Neuronal stem cell (in vitro differentiated cells): ENCODE measurements around the gene RDH16.
A peak's percentile ranks its signal among the peaks of the same experiment; 100 is the strongest.

ENCODE experiments used
- DNase-seq: peaks from one replicate; pipeline ENCODE4 v3.0.0-alpha.2; 2013; ENCODE audit warnings: low spot score
- H2AFZ ChIP-seq: one replicate; pipeline ENCODE4 v1.6.1; 2013; ENCODE audit warnings: mild to moderate bottlenecking, low read length, inconsistent platforms
- H2AK5ac ChIP-seq: 2 replicates; pipeline ENCODE4 v1.6.1; 2013; ENCODE audit warnings: low read depth, mild to moderate bottlenecking, inconsistent platforms, low read length, moderate library complexity, mixed read lengths
- H2BK120ac ChIP-seq: 2 replicates; pipeline ENCODE4 v1.6.1; 2013; ENCODE audit warnings: low read depth, mild to moderate bottlenecking, inconsistent platforms, low read length, moderate library complexity, mixed read lengths
- H2BK12ac ChIP-seq: one replicate; pipeline ENCODE4 v1.6.1; 2013; ENCODE audit warnings: low read length, inconsistent platforms
- H2BK15ac ChIP-seq: 2 replicates; pipeline ENCODE4 v1.6.1; 2013; ENCODE audit warnings: mild to moderate bottlenecking, low read length, inconsistent platforms, mixed read lengths
- H2BK5ac ChIP-seq: one replicate; pipeline ENCODE4 v1.6.1; 2013; ENCODE audit warnings: inconsistent platforms, mild to moderate bottlenecking, low read length, moderate library complexity
- H3K14ac ChIP-seq: one replicate; pipeline ENCODE4 v1.6.1; 2013; ENCODE audit warnings: low read length, inconsistent platforms
- H3K18ac ChIP-seq: 2 replicates; pipeline ENCODE4 v1.6.1; 2013; ENCODE audit warnings: low read length, inconsistent platforms
- H3K23ac ChIP-seq: 2 replicates; pipeline ENCODE4 v1.6.1; 2013; ENCODE audit warnings: low read depth, mild to moderate bottlenecking, mixed read lengths, low read length, inconsistent platforms; ENCODE audit not compliant: poor library complexity
- H3K27ac ChIP-seq: replicated peaks from 3 replicates; pipeline ENCODE4 v1.5.1; 2013; ENCODE audit warnings: low read length, inconsistent platforms
- H3K27me3 ChIP-seq, 3 experiments: 2 replicates each; pipeline ENCODE4 v1.6.1; 2013; ENCODE audit warnings: low read length in 3 of 3, mild to moderate bottlenecking in 2 of 3, inconsistent platforms in 1 of 3, low read depth in 1 of 3, mixed read lengths in 1 of 3, moderate library complexity in 1 of 3; ENCODE audit not compliant: control insufficient read depth in 3 of 3, insufficient read depth in 3 of 3
- H3K36me3 ChIP-seq, 2 donors: replicated peaks in 1 of 2; 2 replicates each; pipeline ENCODE4 v1.6.1; 2013; ENCODE audit warnings: low read length in 2 of 2; ENCODE audit not compliant: control insufficient read depth in 2 of 2, insufficient read depth in 2 of 2
- H3K4ac ChIP-seq: 2 replicates; pipeline ENCODE4 v1.6.1; 2013; ENCODE audit warnings: inconsistent platforms, mild to moderate bottlenecking, low read length, moderate library complexity
- H3K4me1 ChIP-seq, 2 donors: 1 replicate in 1 of 2; 2 replicates in 1 of 2; pipeline ENCODE4 v1.6.1; 2013; ENCODE audit warnings: low read length in 2 of 2, low read depth in 1 of 2; ENCODE audit not compliant: control insufficient read depth in 2 of 2, insufficient read depth in 1 of 2
- H3K4me2 ChIP-seq: one replicate; pipeline ENCODE4 v1.6.1; 2013; ENCODE audit warnings: mild to moderate bottlenecking, low read length, inconsistent platforms; ENCODE audit not compliant: insufficient read depth, poor library complexity, severe bottlenecking
- H3K4me3 ChIP-seq, 2 donors: 2 replicates each; pipeline ENCODE4 v1.5.1; 2013; ENCODE audit warnings: low read length in 2 of 2, mild to moderate bottlenecking in 2 of 2, inconsistent platforms in 1 of 2, moderate library complexity in 1 of 2
- H3K79me1 ChIP-seq: one replicate; pipeline ENCODE4 v1.6.1; 2013; ENCODE audit warnings: low read depth, mild to moderate bottlenecking, inconsistent platforms, low read length, moderate library complexity
- H3K9ac ChIP-seq: one replicate; pipeline ENCODE4 v1.6.1; 2013; ENCODE audit warnings: mild to moderate bottlenecking, low read depth, low read length, inconsistent platforms; ENCODE audit not compliant: poor library complexity
- H3K9me3 ChIP-seq, 2 donors: replicated peaks in 1 of 2; 2 replicates each; pipeline versions ENCODE3 to v1.6.1; 2013; ENCODE audit warnings: low read length in 2 of 2, mild to moderate bottlenecking in 2 of 2, inconsistent platforms in 1 of 2, low read depth in 1 of 2, mixed read lengths in 1 of 2, moderate library complexity in 1 of 2; ENCODE audit not compliant: control insufficient read depth in 2 of 2, insufficient read depth in 1 of 2
- H4K8ac ChIP-seq: one replicate; pipeline ENCODE4 v1.6.1; 2013; ENCODE audit warnings: low read depth, mild to moderate bottlenecking, inconsistent platforms, low read length, moderate library complexity
- H4K91ac ChIP-seq: one replicate; pipeline ENCODE4 v1.6.1; 2013; ENCODE audit warnings: low read length, low read depth, mild to moderate bottlenecking, inconsistent platforms; ENCODE audit not compliant: poor library complexity
- WGBS, 2 donors: extraction: QIAGEN DNeasy Blood & Tissue Kit; methylation state at CpG; one replicate each; pipeline ENCODE4 v1.1.7; 2013; ENCODE audit warnings: missing lambda C conversion rate in 2 of 2, mixed read lengths in 1 of 2; ENCODE audit not compliant: insufficient read length in 2 of 2, insufficient replicate concordance in 1 of 2; ENCODE audit errors: extremely low coverage in 2 of 2; 5-methylcytosine and 5-hydroxymethylcytosine counted together

Gene RDH16

GRCh38 chr12:56954057-56954957, 3.1 kb downstream of the RDH16 start:
- Histone ChIP-seq H2BK120ac (no peak overlapping the region), H3K14ac (no peak overlapping the region), H2BK12ac (no peak overlapping the region), H3K4ac (no peak overlapping the region), H4K91ac (no peak overlapping the region), H3K27ac (no peak overlapping the region), H3K27me3 (peaks cover 0 to 7% (median 0%) of the 10 kb centered on the region in 3 experiments), H3K79me1 (no peaks in the 10 kb centered on the region), H2AK5ac (no peak overlapping the region), H2BK5ac (peak overlapping the region; percentile 35), H3K9ac (no peak overlapping the region), H3K18ac (no peak overlapping the region), H3K9me3 (peaks cover 7 to 12% of the 10 kb centered on the region in 2 donors), H2AFZ (no peak overlapping the region), H3K4me2 (no peak overlapping the region), H3K4me3 (no peak overlapping the region), H4K8ac (no peak overlapping the region), H3K36me3 (peaks cover 0 to 2% of the 10 kb centered on the region in 2 donors), H3K4me1 (no peaks in the 10 kb centered on the region), H2BK15ac (no peak overlapping the region), H3K23ac (peak overlapping the region; percentile 35)
- WGBS, 2 donors: no CpG with 5 or more reads among the region's 6 CpGs
- no peak for DNase-seq

- Histone ChIP-seq H3K36me3 (peaks cover 0 to 2% of the 10 kb centered on the region in 2 donors), H2BK5ac (no peak overlapping the region), H2BK120ac (no peak overlapping the region), H3K23ac (no peak overlapping the region), H3K4ac (no peak overlapping the region), H2AFZ (no peak overlapping the region), H3K4me2 (no peak overlapping the region), H4K91ac (no peak overlapping the region), H4K8ac (no peak overlapping the region), H3K79me1 (no peaks in the 10 kb centered on the region), H2BK15ac (no peak overlapping the region), H3K9ac (no peak overlapping the region), H2BK12ac (no peak overlapping the region), H3K4me1 (no peaks in the 10 kb centered on the region), H3K14ac (no peak overlapping the region), H3K18ac (no peak overlapping the region), H3K27me3 (peaks cover 0 to 7% (median 0%) of the 10 kb centered on the region in 3 experiments), H3K4me3 (no peak overlapping the region), H3K9me3 (peaks cover 2 to 9% of the 10 kb centered on the region in 2 donors), H2AK5ac (no peak overlapping the region), H3K27ac (no peak overlapping the region)
- DNase-seq: no peak
- WGBS, 2 donors: no CpG with 5 or more reads among the region's 1 CpG
Observed at GRCh38 chr12:56953314-56953713, 4.1 kb downstream of the RDH16 start.

- H3K4me3 ChIP-seq: no peak overlapping the region
- H2BK15ac ChIP-seq: no peak overlapping the region
- peaks cover 0 to 5% of the 10 kb centered on the region in 2 donors for H3K36me3 ChIP-seq
- no peak overlapping the region for H2BK5ac ChIP-seq
- H3K23ac ChIP-seq: no peak overlapping the region
- H2AK5ac ChIP-seq: no peak overlapping the region
- no peak overlapping the region for H2BK120ac ChIP-seq
- no peak overlapping the region for H3K9ac ChIP-seq
- no peak overlapping the region for H2AFZ ChIP-seq
- H3K27ac ChIP-seq: no peak overlapping the region
- no peaks in the 10 kb centered on the region for H3K4me1 ChIP-seq
- no peak overlapping the region for H4K91ac ChIP-seq
- no peak for DNase-seq
- H3K79me1 ChIP-seq: no peaks in the 10 kb centered on the region
- no peak overlapping the region for H2BK12ac ChIP-seq
- peaks cover 0 to 10% of the 10 kb centered on the region in 2 donors for H3K9me3 ChIP-seq
- H3K27me3 ChIP-seq: peaks cover 0 to 3% (median 0%) of the 10 kb centered on the region in 3 experiments
- no peak overlapping the region for H3K4me2 ChIP-seq
- no peak overlapping the region for H3K4ac ChIP-seq
- no CpG with 5 or more reads among the region's 11 CpGs for WGBS, 2 donors
- no peak overlapping the region for H4K8ac ChIP-seq
- no peak overlapping the region for H3K14ac ChIP-seq
- H3K18ac ChIP-seq: no peak overlapping the region
Observed at GRCh38 chr12:56951582-56952339, 5.6 kb downstream of the RDH16 start.

GRCh38 chr12:56948881-56949280, 8.5 kb downstream of the RDH16 start:
- Histone ChIP-seq H4K91ac (no peak overlapping the region), H2BK120ac (no peak overlapping the region), H2BK5ac (no peak overlapping the region), H3K9me3 (peaks cover 2 to 7% of the 10 kb centered on the region in 2 donors), H2BK15ac (no peak overlapping the region), H2AFZ (no peak overlapping the region), H3K36me3 (peaks cover 0 to 5% of the 10 kb centered on the region in 2 donors), H3K4me2 (no peak overlapping the region), H3K9ac (no peak overlapping the region), H3K18ac (no peak overlapping the region), H4K8ac (no peak overlapping the region), H2BK12ac (no peak overlapping the region), H3K79me1 (no peaks in the 10 kb centered on the region), H3K4me1 (no peaks in the 10 kb centered on the region), H3K4me3 (no peak overlapping the region), H3K4ac (no peak overlapping the region), H2AK5ac (no peak overlapping the region), H3K27ac (no peak overlapping the region), H3K27me3 (no peaks in the 10 kb centered on the region), H3K23ac (no peak overlapping the region), H3K14ac (no peak overlapping the region)
- no CpG with 5 or more reads among the region's 2 CpGs for WGBS, 2 donors
- DNase-seq: no peak
